DMS114 treated with DMSO at 0.1 percent for 48 hours (cell line): ENCODE measurements around the gene TAPBP.

ENCODE experiments used
- DNase-seq: peaks from one replicate; lab custom pipeline; 2025; ENCODE audit not compliant: unreplicated experiment; lab: John Stamatoyannopoulos, UW

Gene TAPBP

DNA sequence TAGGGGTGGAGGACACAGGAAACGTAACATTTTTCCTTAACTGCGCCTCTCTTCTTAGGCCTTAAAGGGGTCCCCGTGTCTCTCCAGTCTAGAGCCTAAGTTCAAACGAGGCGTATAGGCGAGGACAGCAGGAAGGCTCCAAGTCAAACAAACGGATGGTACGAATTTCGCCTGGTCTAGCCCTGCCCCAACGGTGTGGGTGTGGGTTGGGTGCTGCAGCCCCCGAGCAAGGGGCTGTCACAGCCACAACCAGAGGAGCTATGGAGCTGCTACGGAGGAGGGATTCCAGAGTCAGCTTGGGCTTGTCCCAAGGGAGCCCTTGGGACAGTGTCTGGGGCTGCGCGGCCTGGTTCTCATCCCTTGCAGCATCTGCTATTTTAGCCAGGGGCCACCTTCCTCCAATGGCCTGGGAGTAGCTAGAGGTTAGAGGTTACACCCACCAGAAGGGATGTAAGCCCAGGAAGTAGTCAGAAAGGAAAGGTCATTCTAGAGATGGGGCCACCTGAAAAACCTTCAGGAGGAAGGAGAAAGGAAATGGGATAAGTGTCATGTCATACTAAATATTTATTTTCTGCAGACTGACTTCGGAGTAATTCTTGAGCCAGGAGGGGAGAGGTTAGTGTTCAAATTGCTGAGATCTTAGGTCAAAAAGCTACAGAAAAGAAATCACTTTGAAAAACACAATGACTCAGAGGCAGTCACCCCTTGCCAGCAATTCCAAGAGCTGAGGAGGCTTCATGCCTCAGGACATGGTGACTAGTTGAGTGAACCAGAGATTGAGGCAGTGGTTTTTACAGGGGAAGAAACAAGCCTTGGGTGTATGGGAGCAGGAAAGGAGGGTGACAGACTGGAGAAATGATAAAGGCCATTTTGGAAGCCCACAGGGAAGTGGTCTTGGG is 63.9 kb downstream of the TAPBP start:
- peak; percentile 62 for DNase-seq
